ENCODE results near the gene FOXA2. TPM values are rescaled to one million over a fixed set of nuclear protein-coding genes. Genes with fewer than 3 reads are reported as not detected.
A peak's percentile ranks its signal among the peaks of the same experiment; 100 is the strongest.

Gene FOXA2
- total and polyA plus RNA-seq, 2 of the 13 experiments (the other 11 are each of a cell fraction or from before 2014, with no cell fraction given): 8.8 to 12.2 TPM

- TF ChIP-seq FOXP1 (IDR thresholded peaks at IDR 0.05): no peak
- peak; percentile 95 for TF ChIP-seq FOXP1 (CRISPR knock-in tag; IDR thresholded peaks at IDR 0.05)
- TF ChIP-seq SMYD3 (CRISPR knock-in tag; IDR thresholded peaks at IDR 0.05): no peak; the same call in 1 of the 2 replicates
- TF ChIP-seq BRD4 (CRISPR knock-in tag; IDR thresholded peaks at IDR 0.05): peak; percentile 78; the same call in 1 of the 2 replicates
- 0 out of 2 replicates have a peak, but pooled peaks have one; percentile 28 for TF ChIP-seq NCOA5 (CRISPR knock-in tag; IDR thresholded peaks at IDR 0.05)
- peak; percentile 92 for TF ChIP-seq RBFOX2 (IDR thresholded peaks at IDR 0.05; ENCODE audit: low read depth, low read length)
- no peak for TF ChIP-seq POLR2AphosphoS2 (IDR thresholded peaks at IDR 0.05; ENCODE audit: low read depth, low read length)
- TF ChIP-seq HNF1A (IDR thresholded peaks at IDR 0.05; ENCODE audit: low read depth): peak; percentile 75
- peak; percentile 39; the same call in 1 of the 2 replicates for TF ChIP-seq HNF1A (CRISPR knock-in tag; IDR thresholded peaks at IDR 0.05; ENCODE audit: borderline replicate concordance)
- TF ChIP-seq ZKSCAN1 (IDR thresholded peaks at IDR 0.05; ENCODE audit: low read length): peak; percentile 17; the same call in 1 of the 2 replicates
- peak; percentile 90 for TF ChIP-seq ZNF563 (CRISPR knock-in tag; IDR thresholded peaks at IDR 0.05)
- TF ChIP-seq MAFK (conservative IDR thresholded peaks at IDR 0.05 in 1 of 2, IDR thresholded peaks at IDR 0.05 in 1 of 2; ENCODE audit: low read length in 2 of 2): no peak
- TF ChIP-seq NKX3-1 (CRISPR knock-in tag; IDR thresholded peaks at IDR 0.05): peak; percentile 74; the same call in 1 of the 2 replicates
- TF ChIP-seq HINFP (CRISPR knock-in tag; IDR thresholded peaks at IDR 0.05; ENCODE audit: low read depth): 0 out of 2 replicates have a peak, but pooled peaks have one; percentile 72
- TF ChIP-seq HNRNPK (IDR thresholded peaks at IDR 0.05; ENCODE audit: low read depth, low read length, poor library complexity, severe bottlenecking): peak; percentile 13
- peak; percentile 69 for TF ChIP-seq CHD4 (IDR thresholded peaks at IDR 0.05; ENCODE audit: borderline replicate concordance, low read length)
- peak; percentile 14; the same call in 1 of the 2 replicates for TF ChIP-seq KMT2B (CRISPR knock-in tag; IDR thresholded peaks at IDR 0.05)
- TF ChIP-seq KLF13 (CRISPR knock-in tag; IDR thresholded peaks at IDR 0.05): 0 out of 2 replicates have a peak, but pooled peaks have one; percentile 17
- no peak for TF ChIP-seq LCORL (IDR thresholded peaks at IDR 0.05)
- TF ChIP-seq LCORL (CRISPR knock-in tag; IDR thresholded peaks at IDR 0.05): peak; percentile 73; the same call in 1 of the 2 replicates
- peak; percentile 43; the same call in 1 of the 2 replicates for TF ChIP-seq ZNF749 (CRISPR knock-in tag; IDR thresholded peaks at IDR 0.05; ENCODE audit: borderline replicate concordance)
- peak; percentile 94; the same call in 1 of the 2 replicates for TF ChIP-seq FOXO4 (CRISPR knock-in tag; conservative IDR thresholded peaks at IDR 0.05)
These were observed 5.9 kb downstream of the FOXA2 start (continued) for GRCh38 chr20:22578221-22579118.
